Measurements from ENCODE around the gene LTA4H. TPM values are rescaled to one million over a fixed set of nuclear protein-coding genes. Genes with fewer than 3 reads are reported as not detected.

LTA4H gene
- total and polyA plus RNA-seq, 7 donors: 39.6 to 77.3 (median 58.6) TPM

DNA sequence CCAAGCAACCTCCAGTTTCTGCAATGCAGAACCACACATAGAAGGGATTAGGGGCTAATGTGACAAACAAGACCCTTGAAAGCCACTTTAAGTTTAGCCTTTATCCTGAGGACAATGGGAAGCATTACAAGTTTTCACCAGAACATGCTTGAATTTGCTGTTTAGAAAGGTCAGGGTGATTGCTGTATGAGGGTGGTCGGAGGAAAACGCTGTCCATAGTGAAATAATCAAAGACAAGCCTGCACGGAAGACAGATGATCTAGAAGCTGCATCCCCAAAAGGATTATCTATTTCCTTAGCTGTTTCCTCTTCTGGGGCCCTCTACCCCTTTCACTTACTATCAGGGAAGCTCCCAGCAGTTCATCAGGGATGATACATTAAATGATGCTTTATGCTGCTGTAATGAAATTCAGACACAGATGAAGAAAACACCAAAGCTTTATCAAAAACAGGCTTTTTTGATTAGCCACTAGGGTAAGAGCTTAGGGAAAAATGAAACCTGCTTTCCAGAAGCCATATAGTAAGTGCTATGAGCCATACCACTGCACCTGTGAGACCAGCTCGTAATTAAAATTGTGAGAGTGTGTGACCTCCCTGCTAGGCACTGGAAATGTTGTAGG is 45.8 kb downstream of the LTA4H start:
- DNase-seq: no peak
- no peak overlapping the region for H3K4me3 ChIP-seq
- H3K4me1 ChIP-seq: peaks cover 0 to 9% (median 3%) of the 10 kb centered on the region in 4 donors
- no peaks in the 10 kb centered on the region for H3K9me3 ChIP-seq
- 56 to 82% methylated on average over 4 of the region's 4 CpGs for WGBS, 2 donors
- H3K36me3 ChIP-seq: no peaks in the 10 kb centered on the region
- no peak for TF ChIP-seq CTCF (IDR thresholded peaks at IDR 0.05)
- no peak for TF ChIP-seq POLR2A (IDR thresholded peaks at IDR 0.05)
- no peak for TF ChIP-seq EP300 (IDR thresholded peaks at IDR 0.05)
- no peak for TF ChIP-seq POLR2AphosphoS5 (IDR thresholded peaks at IDR 0.05)
- intact Hi-C loops (cut with DNase I): no loop called here
- H3K27ac ChIP-seq: no peak overlapping the region
- no peaks in the 10 kb centered on the region for H3K27me3 ChIP-seq

GRCh38 chr12:95988506-95989275 is 46.7 kb downstream of the LTA4H start:
- 86 to 88% methylated on average over 11 of the region's 11 CpGs for WGBS, 2 donors
- Histone ChIP-seq H3K27me3 (no peaks in the 10 kb centered on the region), H3K4me1 (peaks cover 0 to 9% (median 3%) of the 10 kb centered on the region in 4 donors), H3K36me3 (no peaks in the 10 kb centered on the region), H3K4me3 (no peak overlapping the region), H3K9me3 (no peaks in the 10 kb centered on the region), H3K27ac (no peak overlapping the region)
- DNase-seq: no peak
- TF ChIP-seq POLR2A (IDR thresholded peaks at IDR 0.05) (no peak), CTCF (IDR thresholded peaks at IDR 0.05) (no peak), POLR2AphosphoS5 (IDR thresholded peaks at IDR 0.05) (no peak), EP300 (IDR thresholded peaks at IDR 0.05) (no peak)
- intact Hi-C loops (cut with DNase I): no loop called here

GRCh38 chr12:95986635-95987570 is 48.5 kb downstream of the LTA4H start:
- Histone ChIP-seq H3K4me3 (no peak overlapping the region), H3K9me3 (no peaks in the 10 kb centered on the region), H3K36me3 (no peaks in the 10 kb centered on the region), H3K27me3 (no peaks in the 10 kb centered on the region), H3K27ac (no peak overlapping the region), H3K4me1 (peaks cover 0 to 9% (median 3%) of the 10 kb centered on the region in 4 donors)
- no peak for TF ChIP-seq POLR2A (IDR thresholded peaks at IDR 0.05)
- no peak for TF ChIP-seq POLR2AphosphoS5 (IDR thresholded peaks at IDR 0.05)
- no peak for TF ChIP-seq EP300 (IDR thresholded peaks at IDR 0.05)
- no peak for TF ChIP-seq CTCF (IDR thresholded peaks at IDR 0.05)
- intact Hi-C loops (cut with DNase I): no loop called here
- WGBS, 2 donors: 61 to 75% methylated on average over 14 of the region's 14 CpGs
- no peak for DNase-seq

GRCh38 chr12:95984682-95985081 is 50.7 kb downstream of the LTA4H start:
- Histone ChIP-seq H3K4me1 (peaks cover 0 to 9% (median 3%) of the 10 kb centered on the region in 4 donors), H3K4me3 (no peak overlapping the region), H3K27ac (no peak overlapping the region), H3K9me3 (no peaks in the 10 kb centered on the region), H3K36me3 (no peaks in the 10 kb centered on the region), H3K27me3 (no peaks in the 10 kb centered on the region)
- intact Hi-C loops (cut with DNase I): no loop called here
- no peak for DNase-seq
- TF ChIP-seq POLR2A (IDR thresholded peaks at IDR 0.05) (no peak), EP300 (IDR thresholded peaks at IDR 0.05) (no peak), CTCF (IDR thresholded peaks at IDR 0.05) (no peak), POLR2AphosphoS5 (IDR thresholded peaks at IDR 0.05) (no peak)
- 94 to 95% methylated on average over 1 of the region's 1 CpG for WGBS, 2 donors
